Choroid plexus epithelial cell (primary cell): Measurements from ENCODE around the gene SUMF2.
"Not testable (repeated sequence)": the region's sequence is repeated elsewhere in the genome, so short reads cannot be mapped to it uniquely, and the experiment has no call there.

ENCODE experiments used
- DNase-seq: peaks from one replicate; pipeline ENCODE4 v3.0.0-alpha.2; 2010; ENCODE audit warnings: low read depth
- H3K4me3 ChIP-seq: 2 replicates; pipeline ENCODE4 v1.5.1; 2011; ENCODE audit warnings: low read depth, mild to moderate bottlenecking, control low read depth, low read length, moderate library complexity
- TF ChIP-seq, protein P1 (sequence below): conservative IDR thresholded peaks from 2 replicates; pipeline ENCODE4 v1.5.1; 2011; ENCODE audit warnings: low read depth, mild to moderate bottlenecking, control low read depth, inconsistent platforms, low read length, moderate library complexity

SUMF2 gene

GRCh38 chr7:56063882-56064625 lies at the start of gene SUMF2:
SUMF2 (plus strand) TSS chr7:56064286; CDS start chr7:56064312, 26 bp downstream.
- DNase-seq, result peak; percentile 90
- H3K4me3 ChIP-seq, result peak within 1 kb of the TSS; percentile 91
- TF ChIP-seq, protein P1, sequence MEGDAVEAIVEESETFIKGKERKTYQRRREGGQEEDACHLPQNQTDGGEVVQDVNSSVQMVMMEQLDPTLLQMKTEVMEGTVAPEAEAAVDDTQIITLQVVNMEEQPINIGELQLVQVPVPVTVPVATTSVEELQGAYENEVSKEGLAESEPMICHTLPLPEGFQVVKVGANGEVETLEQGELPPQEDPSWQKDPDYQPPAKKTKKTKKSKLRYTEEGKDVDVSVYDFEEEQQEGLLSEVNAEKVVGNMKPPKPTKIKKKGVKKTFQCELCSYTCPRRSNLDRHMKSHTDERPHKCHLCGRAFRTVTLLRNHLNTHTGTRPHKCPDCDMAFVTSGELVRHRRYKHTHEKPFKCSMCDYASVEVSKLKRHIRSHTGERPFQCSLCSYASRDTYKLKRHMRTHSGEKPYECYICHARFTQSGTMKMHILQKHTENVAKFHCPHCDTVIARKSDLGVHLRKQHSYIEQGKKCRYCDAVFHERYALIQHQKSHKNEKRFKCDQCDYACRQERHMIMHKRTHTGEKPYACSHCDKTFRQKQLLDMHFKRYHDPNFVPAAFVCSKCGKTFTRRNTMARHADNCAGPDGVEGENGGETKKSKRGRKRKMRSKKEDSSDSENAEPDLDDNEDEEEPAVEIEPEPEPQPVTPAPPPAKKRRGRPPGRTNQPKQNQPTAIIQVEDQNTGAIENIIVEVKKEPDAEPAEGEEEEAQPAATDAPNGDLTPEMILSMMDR, result no peak

DNA sequence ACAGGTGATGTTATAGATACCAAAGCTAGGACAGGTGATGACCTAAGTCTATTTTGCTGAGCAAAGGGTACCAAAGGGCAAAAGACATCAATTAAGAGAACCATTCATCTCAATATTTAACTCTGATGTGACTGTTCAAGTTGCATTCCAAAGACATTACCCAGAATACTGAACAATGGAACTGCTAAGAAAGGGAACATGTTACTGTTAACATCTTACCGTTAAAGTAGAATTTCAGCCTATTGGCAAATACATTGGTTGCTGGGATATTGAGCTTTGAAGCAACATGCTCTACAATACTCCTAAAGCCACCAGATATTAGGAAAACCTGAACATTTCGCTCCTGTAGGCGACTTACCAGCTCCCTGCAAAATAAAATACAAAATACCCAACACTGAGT lies 47.1 kb upstream of the SUMF2 start:
- not testable (repeated sequence) for DNase-seq, H3K4me3 ChIP-seq

GRCh38 chr7:56019501-56019900 lies 44.6 kb upstream of the SUMF2 start:
- no peak for DNase-seq
- no peak overlapping the region for H3K4me3 ChIP-seq
- TF ChIP-seq, protein P1, result no peak

- no peak overlapping the region for H3K4me3 ChIP-seq
Measured at GRCh38 chr7:56023500-56023899, 40.6 kb upstream of the SUMF2 start.

GRCh38 chr7:56026538-56026937 lies 37.5 kb upstream of the SUMF2 start:
- TF ChIP-seq, protein P1, result no peak
- no peak overlapping the region for H3K4me3 ChIP-seq

More at GRCh38 chr7:56023500-56023899, 40.6 kb upstream of the SUMF2 start:
- DNase-seq, result no peak
- TF ChIP-seq, protein P1, result no peak

DNA sequence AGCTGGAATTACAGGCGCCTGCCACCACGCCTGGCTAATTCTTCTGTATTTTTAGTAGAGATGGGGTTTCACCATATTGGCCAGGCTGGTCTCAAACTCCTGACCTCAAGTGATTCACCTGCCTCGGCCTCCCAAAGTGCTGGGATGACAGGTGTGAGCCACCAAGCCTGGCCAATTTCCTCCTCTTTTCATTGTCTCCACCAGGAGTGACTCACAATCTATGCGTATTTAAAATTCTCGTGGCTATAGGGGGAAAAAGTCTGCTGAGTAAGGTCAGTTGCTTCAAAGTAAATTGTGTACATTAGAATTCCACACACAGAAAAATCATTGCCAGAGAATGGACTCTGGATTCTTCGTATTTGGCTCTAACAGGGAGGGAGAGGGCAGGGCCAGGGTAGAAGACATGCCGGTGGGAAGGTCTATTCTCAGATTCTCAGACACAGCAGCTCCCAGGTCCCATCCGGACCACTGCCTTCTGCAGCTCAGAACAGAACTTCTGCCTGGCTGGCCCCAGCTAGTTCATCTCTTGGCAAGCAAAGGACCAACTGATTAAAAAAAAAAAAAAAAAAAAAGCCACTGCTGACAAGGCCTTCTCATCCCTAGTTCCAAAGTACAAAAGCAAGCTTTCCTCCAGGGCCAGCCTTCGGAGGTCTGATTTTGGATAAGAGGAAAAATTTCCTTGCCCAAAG lies 35.0 kb upstream of the SUMF2 start:
- TF ChIP-seq, protein P1, result no peak
- H3K4me3 ChIP-seq, result no peak overlapping the region
- peak; percentile 42 for DNase-seq

More at GRCh38 chr7:56026538-56026937, 37.5 kb upstream of the SUMF2 start:
- DNase-seq, result no peak

GRCh38 chr7:56030340-56030739 lies 33.7 kb upstream of the SUMF2 start:
- no peak for DNase-seq
- TF ChIP-seq, protein P1, result no peak
- no peak overlapping the region for H3K4me3 ChIP-seq

DNA sequence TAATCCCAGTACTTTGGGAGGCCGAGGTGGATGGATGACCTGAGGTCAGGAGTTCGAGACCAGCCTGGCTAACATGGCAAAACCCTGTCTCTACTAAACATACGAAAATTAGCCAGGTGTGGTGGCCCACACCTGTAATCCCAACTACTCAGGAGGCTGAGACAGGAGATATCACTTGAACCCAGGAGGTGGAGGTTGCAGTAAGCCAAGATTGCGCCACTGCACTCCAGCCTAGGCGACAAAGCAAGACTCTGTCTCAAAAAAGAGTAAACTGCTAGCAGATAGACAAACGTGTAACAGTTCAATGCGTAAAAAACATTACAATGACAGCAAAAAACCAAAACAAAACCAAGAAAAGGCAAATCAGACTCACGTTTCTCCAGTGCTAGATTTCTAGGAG lies 32.5 kb upstream of the SUMF2 start:
- DNase-seq, H3K4me3 ChIP-seq: not testable (repeated sequence)

DNA sequence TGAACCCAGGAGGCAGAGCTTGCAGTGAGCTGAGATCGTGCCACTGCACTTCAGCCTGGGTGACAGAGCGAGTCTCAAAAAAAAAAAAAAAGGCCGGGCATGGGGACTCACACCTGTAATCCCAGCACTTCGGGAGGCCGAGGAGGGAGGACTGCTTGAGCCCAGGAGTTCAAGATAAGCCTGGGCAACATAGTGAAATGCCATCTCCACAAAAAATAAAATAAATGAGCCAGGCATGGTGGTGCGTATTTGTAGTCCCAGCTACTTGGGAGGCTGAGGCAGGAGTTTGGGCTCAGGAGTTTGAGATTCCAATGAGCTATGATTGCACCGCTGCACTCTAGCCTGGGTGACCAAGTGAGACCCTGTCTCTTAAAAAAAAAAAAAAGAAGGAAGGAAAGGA lies 31.5 kb upstream of the SUMF2 start:
- not testable (repeated sequence) for H3K4me3 ChIP-seq, DNase-seq
